ENCODE results near the gene GRAMD2A. TPM values are rescaled to one million over a fixed set of nuclear protein-coding genes. Genes with fewer than 3 reads are reported as not detected.

GRAMD2A gene
- polyA plus RNA-seq, 1 experiment, result 0.30 TPM

DNA sequence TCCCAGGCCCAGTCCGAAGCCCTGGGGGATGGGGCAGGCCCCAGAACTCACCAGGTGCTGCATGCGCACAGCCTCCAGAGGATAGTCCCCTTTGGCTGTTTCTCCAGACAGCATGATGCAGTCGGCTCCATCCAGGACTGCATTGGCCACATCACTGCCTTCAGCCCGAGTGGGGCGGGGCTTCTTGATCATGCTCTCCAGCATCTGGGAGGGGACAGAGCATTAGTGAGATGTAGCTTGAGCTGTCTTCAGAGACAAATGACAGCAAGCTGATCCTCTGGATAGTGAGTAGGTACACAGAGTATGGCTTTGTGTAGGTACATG, 9.1 kb upstream of the GRAMD2A start:
- H3K27ac ChIP-seq (ENCODE audit: low read depth, low read length), result no peak overlapping the region
- TF ChIP-seq, protein P1, sequence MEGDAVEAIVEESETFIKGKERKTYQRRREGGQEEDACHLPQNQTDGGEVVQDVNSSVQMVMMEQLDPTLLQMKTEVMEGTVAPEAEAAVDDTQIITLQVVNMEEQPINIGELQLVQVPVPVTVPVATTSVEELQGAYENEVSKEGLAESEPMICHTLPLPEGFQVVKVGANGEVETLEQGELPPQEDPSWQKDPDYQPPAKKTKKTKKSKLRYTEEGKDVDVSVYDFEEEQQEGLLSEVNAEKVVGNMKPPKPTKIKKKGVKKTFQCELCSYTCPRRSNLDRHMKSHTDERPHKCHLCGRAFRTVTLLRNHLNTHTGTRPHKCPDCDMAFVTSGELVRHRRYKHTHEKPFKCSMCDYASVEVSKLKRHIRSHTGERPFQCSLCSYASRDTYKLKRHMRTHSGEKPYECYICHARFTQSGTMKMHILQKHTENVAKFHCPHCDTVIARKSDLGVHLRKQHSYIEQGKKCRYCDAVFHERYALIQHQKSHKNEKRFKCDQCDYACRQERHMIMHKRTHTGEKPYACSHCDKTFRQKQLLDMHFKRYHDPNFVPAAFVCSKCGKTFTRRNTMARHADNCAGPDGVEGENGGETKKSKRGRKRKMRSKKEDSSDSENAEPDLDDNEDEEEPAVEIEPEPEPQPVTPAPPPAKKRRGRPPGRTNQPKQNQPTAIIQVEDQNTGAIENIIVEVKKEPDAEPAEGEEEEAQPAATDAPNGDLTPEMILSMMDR (IDR thresholded peaks at IDR 0.05; ENCODE audit: low read depth, low read length), result no peak
- CTCF ChIA-PET, result interaction anchor here (0.6 kb wide), 1 partner anchor 68 kb away, joined by 7 read pairs; no protein-coding TSS in a partner anchor
- POLR2A ChIA-PET, result interaction anchor here (1.0 to 2.1 kb wide), 2 partner anchors 20 to 24 kb away, joined by 6 to 7 read pairs; no protein-coding TSS in a partner anchor
- H3K9me3 ChIP-seq (ENCODE audit: control insufficient read depth, insufficient read depth, low read length), result no peaks in the 10 kb centered on the region; the same call in 1 of the 2 replicates
- no peaks in the 10 kb centered on the region for H3K27me3 ChIP-seq (ENCODE audit: control insufficient read depth, insufficient read depth, low read length)
- no peak for DNase-seq (ENCODE audit: low read depth, low spot score)
- H3K4me3 ChIP-seq (ENCODE audit: low read depth, low read length), result no peak overlapping the region

DNA sequence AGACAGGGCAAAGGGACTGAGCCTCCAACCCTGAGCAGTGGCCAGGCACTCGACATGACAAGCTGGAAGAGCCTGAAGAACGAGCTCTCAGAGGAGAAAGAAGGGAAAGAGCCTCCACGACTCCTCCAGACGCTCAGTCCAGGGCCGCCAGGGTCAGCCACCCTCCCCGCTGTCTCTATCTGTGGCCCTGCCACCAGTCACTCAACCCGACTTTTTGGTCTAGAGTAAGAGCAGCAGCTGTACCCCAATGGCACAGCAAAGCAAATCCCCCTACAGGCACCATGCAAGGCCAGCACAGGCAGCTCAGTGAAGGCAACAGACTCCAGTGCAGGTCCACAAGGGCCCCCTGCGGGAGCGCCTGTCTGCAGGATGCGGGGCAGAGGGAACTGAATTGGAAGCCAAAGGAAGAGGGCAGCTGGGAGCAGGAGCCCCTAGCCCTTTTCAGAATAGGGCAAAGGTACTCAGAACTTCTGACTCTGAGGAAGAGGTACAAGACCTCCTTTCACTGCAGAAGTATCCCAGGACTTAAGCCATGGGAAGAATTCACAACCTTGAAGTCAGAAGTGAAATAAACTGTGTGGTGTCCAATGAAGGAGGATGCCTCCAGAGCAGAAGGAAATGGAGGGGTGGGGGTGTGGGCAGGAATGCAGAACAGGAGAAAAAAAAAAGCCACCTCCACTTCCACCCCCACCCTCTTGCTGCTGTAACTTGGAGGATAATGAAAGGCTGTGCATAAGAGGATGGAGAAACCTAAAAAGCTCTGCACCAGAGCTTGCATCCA, 8.5 kb upstream of the GRAMD2A start:
- no peak for DNase-seq (ENCODE audit: low read depth, low spot score)
- ChIA-PET POLR2A (interaction anchor here (1.0 to 2.1 kb wide), 2 partner anchors 21 to 24 kb away, joined by 6 to 7 read pairs; no protein-coding TSS in a partner anchor), CTCF (interaction anchor here (0.6 kb wide), 1 partner anchor 69 kb away, joined by 7 read pairs; no protein-coding TSS in a partner anchor)
- Histone ChIP-seq H3K9me3 (ENCODE audit: control insufficient read depth, insufficient read depth, low read length) (no peaks in the 10 kb centered on the region; the same call in 1 of the 2 replicates), H3K4me3 (ENCODE audit: low read depth, low read length) (no peak overlapping the region), H3K27ac (ENCODE audit: low read depth, low read length) (peak overlapping the region; percentile 31), H3K27me3 (ENCODE audit: control insufficient read depth, insufficient read depth, low read length) (no peaks in the 10 kb centered on the region)
- TF ChIP-seq, protein P1 (IDR thresholded peaks at IDR 0.05; ENCODE audit: low read depth, low read length), result no peak

DNA sequence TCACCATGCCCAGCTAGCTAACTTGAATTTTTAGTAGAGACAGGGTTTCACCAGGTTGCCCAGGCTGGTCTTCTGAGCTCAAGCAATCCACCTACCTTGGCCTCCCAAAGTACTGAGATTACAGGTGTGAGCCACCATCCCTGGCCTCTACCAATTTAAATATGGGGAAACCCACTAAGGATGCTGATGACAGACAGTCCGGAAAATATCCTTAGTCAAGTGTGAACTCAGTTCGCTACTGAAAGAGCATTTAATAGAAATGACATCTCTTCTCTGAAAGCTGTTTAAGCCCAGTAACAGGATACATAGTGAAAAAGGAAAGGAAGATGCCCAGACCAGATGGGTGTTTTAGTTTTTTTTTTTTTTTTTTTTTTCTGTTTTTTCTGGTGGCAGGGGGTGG, 7.7 kb upstream of the GRAMD2A start:
- TF ChIP-seq, protein P1 (IDR thresholded peaks at IDR 0.05; ENCODE audit: low read depth, low read length), result no peak
- POLR2A ChIA-PET, result interaction anchor here (2.1 kb wide), 1 partner anchor 21 kb away, joined by 6 read pairs; no protein-coding TSS in a partner anchor
- Histone ChIP-seq H3K27ac (ENCODE audit: low read depth, low read length) (peak overlapping the region; percentile 31), H3K27me3 (ENCODE audit: control insufficient read depth, insufficient read depth, low read length) (no peaks in the 10 kb centered on the region), H3K4me3 (ENCODE audit: low read depth, low read length) (no peak overlapping the region), H3K9me3 (ENCODE audit: control insufficient read depth, insufficient read depth, low read length) (no peaks in the 10 kb centered on the region; the same call in 1 of the 2 replicates)
- CTCF ChIA-PET, result interaction anchor here (0.7 kb wide), 1 partner anchor 197 kb away, joined by 10 read pairs; no protein-coding TSS in a partner anchor
- no peak for DNase-seq (ENCODE audit: low read depth, low spot score)

DNA sequence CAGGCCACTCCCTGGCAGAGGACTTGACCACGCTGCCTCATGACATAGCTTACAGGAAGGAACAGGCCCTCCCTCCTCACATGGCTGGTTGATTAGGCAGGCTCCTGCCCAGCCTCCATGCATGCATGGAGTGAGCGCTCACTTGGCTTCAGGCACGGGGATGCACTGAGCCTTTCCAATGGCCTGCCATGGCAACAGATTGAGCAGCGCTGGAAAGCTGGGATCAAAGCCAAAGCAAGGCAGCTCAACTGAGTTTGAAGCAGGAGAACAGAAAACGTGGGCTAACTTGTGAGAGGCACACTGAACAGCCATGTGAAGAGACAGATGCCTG, 5.9 kb upstream of the GRAMD2A start:
- no peaks in the 10 kb centered on the region; the same call in 1 of the 2 replicates for H3K9me3 ChIP-seq (ENCODE audit: control insufficient read depth, insufficient read depth, low read length)
- peak overlapping the region; percentile 52 for H3K27ac ChIP-seq (ENCODE audit: low read depth, low read length)
- DNase-seq (ENCODE audit: low read depth, low spot score), result peak; percentile 48
- H3K4me3 ChIP-seq (ENCODE audit: low read depth, low read length), result no peak overlapping the region
- no peaks in the 10 kb centered on the region for H3K27me3 ChIP-seq (ENCODE audit: control insufficient read depth, insufficient read depth, low read length)
- ChIA-PET POLR2A (interaction anchor here (1.1 to 1.9 kb wide), 3 partner anchors 9 to 27 kb away, joined by 3 to 14 read pairs (median 10); partner anchors contain the start of gene PKM), CTCF (interaction anchor here (0.6 kb wide), 1 partner anchor 762 kb away, joined by 6 read pairs; no protein-coding TSS in a partner anchor)
- TF ChIP-seq, protein P1 (IDR thresholded peaks at IDR 0.05; ENCODE audit: low read depth, low read length), result no peak
